ENCODE data around the gene TENM4.

GRCh38 chr11:79397252-79397651 lies 43.6 kb downstream of the TENM4 start:
- TF ChIP-seq, protein P1, sequence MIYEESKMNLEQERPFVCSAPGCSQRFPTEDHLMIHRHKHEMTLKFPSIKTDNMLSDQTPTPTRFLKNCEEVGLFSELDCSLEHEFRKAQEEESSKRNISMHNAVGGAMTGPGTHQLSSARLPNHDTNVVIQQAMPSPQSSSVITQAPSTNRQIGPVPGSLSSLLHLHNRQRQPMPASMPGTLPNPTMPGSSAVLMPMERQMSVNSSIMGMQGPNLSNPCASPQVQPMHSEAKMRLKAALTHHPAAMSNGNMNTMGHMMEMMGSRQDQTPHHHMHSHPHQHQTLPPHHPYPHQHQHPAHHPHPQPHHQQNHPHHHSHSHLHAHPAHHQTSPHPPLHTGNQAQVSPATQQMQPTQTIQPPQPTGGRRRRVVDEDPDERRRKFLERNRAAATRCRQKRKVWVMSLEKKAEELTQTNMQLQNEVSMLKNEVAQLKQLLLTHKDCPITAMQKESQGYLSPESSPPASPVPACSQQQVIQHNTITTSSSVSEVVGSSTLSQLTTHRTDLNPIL (CRISPR knock-in tag; IDR thresholded peaks at IDR 0.05; ENCODE audit: low read depth) = no peak
- TF ChIP-seq ESRRG (CRISPR knock-in tag; IDR thresholded peaks at IDR 0.05) (no peak), ZFP3 (CRISPR knock-in tag; IDR thresholded peaks at IDR 0.05) (no peak), RARB (CRISPR knock-in tag; IDR thresholded peaks at IDR 0.05) (no peak), PATZ1 (CRISPR knock-in tag; IDR thresholded peaks at IDR 0.05; ENCODE audit: borderline replicate concordance) (no peak)
